Measurements from ENCODE around the gene IL4R.

IL4R gene

GRCh38 chr16:27359615-27360014 lies 45.8 kb downstream of the IL4R start:
- TF ChIP-seq ZNF274 (IDR thresholded peaks at IDR 0.05; ENCODE audit: low read depth, low read length), result no peak
- no peak overlapping the region for H3K4me3 ChIP-seq (ENCODE audit: low read length)

DNA sequence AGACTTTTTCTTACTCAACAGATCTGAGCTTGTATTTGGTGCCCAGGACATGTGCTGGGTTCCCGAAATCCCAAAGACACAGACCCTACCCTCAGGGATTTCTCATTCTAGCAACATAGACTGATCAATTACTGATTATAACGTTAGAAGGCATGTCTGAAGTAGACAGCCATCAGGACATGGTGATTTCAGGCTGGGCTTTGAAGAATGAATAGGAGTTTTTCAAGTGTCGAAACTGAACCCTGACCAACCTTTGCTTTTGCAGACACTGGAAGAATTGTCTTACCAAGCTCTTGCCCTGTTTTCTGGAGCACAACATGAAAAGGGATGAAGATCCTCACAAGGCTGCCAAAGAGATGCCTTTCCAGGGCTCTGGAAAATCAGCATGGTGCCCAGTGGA lies 48.2 kb downstream of the IL4R start:
- H3K4me3 ChIP-seq (ENCODE audit: low read length), result no peak overlapping the region
- no peak for TF ChIP-seq ZNF274 (IDR thresholded peaks at IDR 0.05; ENCODE audit: low read depth, low read length)

DNA sequence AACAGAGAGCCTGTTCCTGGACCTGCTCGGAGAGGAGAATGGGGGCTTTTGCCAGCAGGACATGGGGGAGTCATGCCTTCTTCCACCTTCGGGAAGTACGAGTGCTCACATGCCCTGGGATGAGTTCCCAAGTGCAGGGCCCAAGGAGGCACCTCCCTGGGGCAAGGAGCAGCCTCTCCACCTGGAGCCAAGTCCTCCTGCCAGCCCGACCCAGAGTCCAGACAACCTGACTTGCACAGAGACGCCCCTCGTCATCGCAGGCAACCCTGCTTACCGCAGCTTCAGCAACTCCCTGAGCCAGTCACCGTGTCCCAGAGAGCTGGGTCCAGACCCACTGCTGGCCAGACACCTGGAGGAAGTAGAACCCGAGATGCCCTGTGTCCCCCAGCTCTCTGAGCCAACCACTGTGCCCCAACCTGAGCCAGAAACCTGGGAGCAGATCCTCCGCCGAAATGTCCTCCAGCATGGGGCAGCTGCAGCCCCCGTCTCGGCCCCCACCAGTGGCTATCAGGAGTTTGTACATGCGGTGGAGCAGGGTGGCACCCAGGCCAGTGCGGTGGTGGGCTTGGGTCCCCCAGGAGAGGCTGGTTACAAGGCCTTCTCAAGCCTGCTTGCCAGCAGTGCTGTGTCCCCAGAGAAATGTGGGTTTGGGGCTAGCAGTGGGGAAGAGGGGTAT lies 48.9 kb downstream of the IL4R start:
- no peak overlapping the region for H3K4me3 ChIP-seq (ENCODE audit: low read length)
- no peak for TF ChIP-seq ZNF274 (IDR thresholded peaks at IDR 0.05; ENCODE audit: low read depth, low read length)

- no peak for TF ChIP-seq ZNF274 (IDR thresholded peaks at IDR 0.05; ENCODE audit: low read depth, low read length)
- no peak overlapping the region for H3K4me3 ChIP-seq (ENCODE audit: low read length)
Observed at GRCh38 chr16:27363246-27363632, 49.5 kb downstream of the IL4R start.

DNA sequence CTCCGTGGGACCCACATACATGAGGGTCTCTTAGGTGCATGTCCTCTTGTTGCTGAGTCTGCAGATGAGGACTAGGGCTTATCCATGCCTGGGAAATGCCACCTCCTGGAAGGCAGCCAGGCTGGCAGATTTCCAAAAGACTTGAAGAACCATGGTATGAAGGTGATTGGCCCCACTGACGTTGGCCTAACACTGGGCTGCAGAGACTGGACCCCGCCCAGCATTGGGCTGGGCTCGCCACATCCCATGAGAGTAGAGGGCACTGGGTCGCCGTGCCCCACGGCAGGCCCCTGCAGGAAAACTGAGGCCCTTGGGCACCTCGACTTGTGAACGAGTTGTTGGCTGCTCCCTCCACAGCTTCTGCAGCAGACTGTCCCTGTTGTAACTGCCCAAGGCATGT lies 50.0 kb downstream of the IL4R start:
- no peak for TF ChIP-seq ZNF274 (IDR thresholded peaks at IDR 0.05; ENCODE audit: low read depth, low read length)
- no peak overlapping the region for H3K4me3 ChIP-seq (ENCODE audit: low read length)

GRCh38 chr16:27364493-27365141 lies 50.8 kb downstream of the IL4R start:
- TF ChIP-seq ZNF274 (IDR thresholded peaks at IDR 0.05; ENCODE audit: low read depth, low read length), result no peak
- H3K4me3 ChIP-seq (ENCODE audit: low read length), result no peak overlapping the region

DNA sequence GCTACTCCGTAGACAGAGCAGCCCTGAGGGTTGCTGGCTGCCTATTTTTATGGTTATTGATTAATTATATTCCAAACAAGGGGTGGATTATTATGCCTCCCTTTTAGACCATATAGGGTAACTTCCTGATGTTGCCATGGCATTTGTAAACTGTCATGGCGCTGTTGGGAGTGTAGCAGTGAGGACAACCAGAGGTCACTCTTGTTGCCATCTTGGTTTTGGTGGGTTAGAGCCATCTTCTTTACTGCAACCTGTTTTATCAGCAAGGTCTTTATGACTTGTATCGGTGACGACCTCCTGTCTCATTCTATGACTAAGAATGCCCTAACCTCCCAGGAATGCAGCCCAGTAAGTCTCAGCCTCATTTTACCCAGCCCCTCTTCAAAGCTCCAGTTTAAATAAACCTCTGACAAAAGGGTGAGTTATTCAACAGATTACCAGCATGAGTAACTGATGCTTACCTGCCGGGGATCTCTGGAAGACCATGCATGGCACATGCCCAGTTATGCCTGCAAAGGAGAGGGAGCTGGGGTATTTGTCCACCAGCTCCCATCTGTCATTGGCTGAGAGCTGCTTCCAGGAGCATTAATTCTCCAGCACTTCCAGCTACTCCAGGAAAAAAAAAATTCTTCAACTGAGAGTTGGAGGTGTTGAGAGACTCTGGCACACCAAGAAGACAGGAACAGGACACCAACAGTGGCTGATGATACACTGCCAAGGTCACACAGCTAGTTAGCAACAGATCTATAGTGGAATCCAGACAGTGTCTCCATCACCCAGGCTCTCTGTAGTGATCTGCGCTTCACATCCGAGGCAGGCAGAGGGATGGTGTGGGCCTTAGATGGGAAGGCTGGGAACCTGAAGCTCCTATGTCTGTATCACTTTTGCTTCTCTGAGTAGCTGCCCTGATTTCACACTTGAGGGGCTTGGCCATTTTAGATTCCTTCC lies 51.6 kb downstream of the IL4R start:
- TF ChIP-seq ZNF274 (IDR thresholded peaks at IDR 0.05; ENCODE audit: low read depth, low read length), result no peak

GRCh38 chr16:27366687-27367460 lies 53.1 kb downstream of the IL4R start:
- TF ChIP-seq ZNF274 (IDR thresholded peaks at IDR 0.05; ENCODE audit: low read depth, low read length), result no peak
- H3K4me3 ChIP-seq (ENCODE audit: low read length), result no peak overlapping the region

More for the DNA sequence above, 51.6 kb downstream of the IL4R start:
- no peak overlapping the region for H3K4me3 ChIP-seq (ENCODE audit: low read length)

DNA sequence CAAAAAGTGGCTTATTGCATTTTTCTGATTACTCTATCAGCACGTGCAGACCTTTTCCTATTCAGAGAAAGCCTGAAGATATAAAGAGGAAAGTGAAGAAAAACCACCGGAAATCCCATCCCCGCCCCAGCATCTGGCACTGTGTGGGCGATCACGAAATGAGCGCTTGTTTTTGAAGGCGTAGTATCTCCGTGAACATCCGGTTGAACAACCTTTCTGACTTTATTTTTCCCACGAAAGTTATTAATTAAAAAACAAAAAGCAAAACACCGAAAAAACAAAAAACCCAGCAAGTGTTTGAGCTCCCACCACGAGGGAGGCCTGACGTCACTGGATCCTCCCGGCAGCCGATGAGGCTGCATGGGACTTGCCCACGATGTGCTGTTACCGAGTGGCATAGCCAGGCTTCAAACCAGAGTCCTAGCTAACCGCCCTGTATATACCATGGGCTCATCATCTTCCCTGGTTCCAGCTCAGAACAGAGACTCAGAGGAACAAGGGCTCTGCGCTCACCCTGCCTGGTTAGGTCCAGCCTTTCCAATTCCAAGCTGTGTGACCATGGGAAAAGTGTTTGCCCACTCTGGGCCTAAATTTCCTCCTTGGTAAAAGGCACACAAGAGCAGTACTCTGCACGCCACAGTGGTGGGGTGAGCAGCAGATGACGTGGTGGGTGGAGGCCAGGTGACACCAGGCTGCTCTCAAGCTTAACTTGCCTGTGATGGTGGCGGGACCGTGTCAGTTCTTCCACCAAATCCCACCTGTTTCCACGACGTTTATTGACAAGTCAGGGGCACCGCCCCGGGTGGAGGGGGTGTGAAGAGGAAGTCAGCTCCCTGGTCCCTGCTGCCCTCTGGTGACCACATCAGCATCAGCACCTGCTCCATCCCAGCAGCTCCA lies 53.9 kb downstream of the IL4R start:
- no peak for TF ChIP-seq ZNF274 (IDR thresholded peaks at IDR 0.05; ENCODE audit: low read depth, low read length)
- H3K4me3 ChIP-seq (ENCODE audit: low read length), result peak overlapping the region; percentile 1; the same call in 1 of the 2 replicates

DNA sequence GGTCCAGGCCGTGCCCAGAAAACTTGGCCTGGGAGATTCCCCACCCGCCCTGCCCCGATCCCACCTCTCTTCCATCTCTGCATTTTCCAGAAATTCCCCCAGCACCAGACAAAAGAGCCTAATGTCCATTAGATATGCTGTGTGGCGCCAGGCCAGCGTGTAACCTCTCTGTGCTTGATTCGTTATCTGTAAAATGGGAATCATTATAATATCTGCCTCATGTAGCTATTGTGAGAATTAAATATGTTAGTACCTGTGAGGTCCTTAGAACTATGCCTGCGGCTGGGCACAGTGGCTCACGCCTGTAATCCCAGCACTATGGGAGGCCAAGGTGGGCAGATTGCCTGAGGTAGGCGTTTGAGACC lies 54.6 kb downstream of the IL4R start:
- H3K4me3 ChIP-seq (ENCODE audit: low read length), result no peak overlapping the region
- no peak for TF ChIP-seq ZNF274 (IDR thresholded peaks at IDR 0.05; ENCODE audit: low read depth, low read length)

GRCh38 chr16:27369806-27370205 lies 56.0 kb downstream of the IL4R start:
- no peak for TF ChIP-seq ZNF274 (IDR thresholded peaks at IDR 0.05; ENCODE audit: low read depth, low read length)
- H3K4me3 ChIP-seq (ENCODE audit: low read length), result no peak overlapping the region

DNA sequence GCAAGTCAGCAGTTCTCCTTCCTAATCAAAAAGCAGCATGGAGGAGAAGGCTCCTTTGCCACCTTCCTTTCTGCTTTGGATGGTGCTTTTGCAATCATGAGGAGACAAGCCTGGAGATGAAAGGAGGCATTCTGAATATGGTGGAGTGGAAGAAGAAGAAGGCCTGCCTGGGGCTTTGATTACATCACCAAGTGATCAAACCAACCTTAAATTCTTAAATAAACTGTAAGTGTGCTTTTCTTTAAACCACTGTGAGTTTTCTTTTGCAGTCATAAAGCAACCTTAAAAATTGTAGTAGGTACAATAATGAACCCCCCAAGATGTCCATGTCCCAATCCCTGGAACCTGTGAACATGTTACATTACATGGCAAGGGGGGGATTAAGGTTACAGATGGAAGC lies 56.5 kb downstream of the IL4R start:
- no peak overlapping the region for H3K4me3 ChIP-seq (ENCODE audit: low read length)
- no peak for TF ChIP-seq ZNF274 (IDR thresholded peaks at IDR 0.05; ENCODE audit: low read depth, low read length)

DNA sequence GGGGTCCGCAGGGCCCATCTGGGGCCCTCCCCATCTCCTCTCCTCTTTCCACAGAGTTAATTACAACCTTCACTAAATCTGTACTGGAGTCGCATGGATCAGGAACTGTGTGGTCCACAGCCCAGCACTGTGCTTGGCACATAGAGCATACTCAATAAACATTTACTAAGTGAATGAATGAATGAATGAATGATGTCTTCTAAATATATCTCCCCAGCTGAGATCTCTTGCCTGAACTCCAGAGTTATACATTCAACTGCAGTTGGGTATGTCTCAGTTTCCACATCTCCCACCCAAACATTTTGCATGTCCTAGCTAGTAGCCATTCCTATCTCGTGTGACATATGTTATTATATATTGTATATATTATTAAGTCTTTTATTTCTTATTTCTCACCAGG lies 59.5 kb downstream of the IL4R start:
- no peak for TF ChIP-seq ZNF274 (IDR thresholded peaks at IDR 0.05; ENCODE audit: low read depth, low read length)
- H3K4me3 ChIP-seq (ENCODE audit: low read length), result peak overlapping the region; percentile 5; the same call in 1 of the 2 replicates
